Neural cell (in vitro differentiated cells): Measurements from ENCODE around the gene FEN1.

ENCODE experiments used
- CTCF ChIP-seq: fragments of 450-650 bp; IDR thresholded peaks from 2 replicates; pipeline ENCODE4 v1.5.1; 2014; ENCODE audit warnings: antibody characterized with exemption, mild to moderate bottlenecking, moderate library complexity; ENCODE audit not compliant: poor library complexity, severe bottlenecking
- EZH2 ChIP-seq: fragments of 200-600, 300-800 bp; shearing (Covaris generic), sonication (generic); IDR thresholded peaks from 2 replicates; pipeline ENCODE4 v1.6.1; 2014; ENCODE audit warnings: antibody characterized with exemption, low read length, borderline replicate concordance, mild to moderate bottlenecking; ENCODE audit not compliant: insufficient read depth, poor library complexity, severe bottlenecking
- REST ChIP-seq: IDR thresholded peaks from 2 replicates; pipeline ENCODE4 v1.6.1; 2012; ENCODE audit warnings: borderline replicate concordance

GRCh38 chr11:61764606-61765260 lies 28.0 kb upstream of the FEN1 start:
- TF ChIP-seq REST (no peak), CTCF (no peak), EZH2 (no peak)
